Gastroesophageal sphincter (tissue), 3 donors: Measurements from ENCODE around the gene GSX1.
"Not testable (repeated sequence)": the region's sequence is repeated elsewhere in the genome, so short reads cannot be mapped to it uniquely, and the experiment has no call there.

Experiments used
- CTCF ChIP-seq, 4 experiments: fragments of 200-600 bp in 2 of 4; fragments of 450-650 bp in 2 of 4; sonication (generic) in 1 of 4; IDR thresholded peaks; one replicate each; pipeline ENCODE4 v1.5.1; 2017 to 2019; ENCODE audit warnings: antibody characterized with exemption in 4 of 4, mild to moderate bottlenecking in 2 of 4, moderate library complexity in 2 of 4
- EP300 ChIP-seq: sonication (generic); formaldehyde crosslinking; IDR thresholded peaks from one replicate; pipeline ENCODE4 v1.6.1; 2017; ENCODE audit warnings: antibody characterized with exemption, mild to moderate bottlenecking
- POLR2A ChIP-seq, 2 donors: fragments of 450-650 bp; IDR thresholded peaks; one replicate each; pipeline ENCODE4 v1.6.1; 2017; ENCODE audit warnings: antibody characterized with exemption in 2 of 2, mild to moderate bottlenecking in 2 of 2, moderate library complexity in 1 of 2

DNA sequence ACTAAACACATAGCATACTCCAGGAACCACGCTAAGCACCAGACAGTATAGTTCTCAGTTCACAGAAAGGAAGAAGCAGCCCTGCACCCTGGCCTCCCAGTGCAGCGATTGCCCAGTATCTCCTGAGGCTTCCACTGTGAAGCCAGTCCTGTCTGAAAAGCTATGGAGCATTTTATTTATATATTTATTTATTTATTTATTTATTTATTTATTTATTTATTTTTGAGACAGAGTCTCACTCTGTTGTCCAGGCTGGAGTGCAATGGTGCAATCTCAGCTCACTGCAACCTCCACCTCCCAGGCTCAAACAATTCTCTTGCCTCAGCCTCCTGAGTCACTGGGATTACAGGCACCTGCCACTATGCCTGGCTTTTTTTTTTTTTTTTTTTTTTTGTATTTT lies 25.5 kb downstream of the GSX1 start:
- TF ChIP-seq POLR2A (IDR thresholded peaks at IDR 0.05); CTCF (IDR thresholded peaks at IDR 0.05); EP300: not testable (repeated sequence)
